ENCODE measurements around the gene PARD3B.

- no peak for TF ChIP-seq POLR2A (IDR thresholded peaks at IDR 0.05)
- TF ChIP-seq CTCF (IDR thresholded peaks at IDR 0.05): no peak
These were observed 175.6 kb downstream of the PARD3B start for GRCh38 chr2:204720874-204721273.

Measured in lower leg skin (tissue), 3 donors.